AML-193 (cell line): ENCODE results near the gene TICAM2.

Experiments used
- DNase-seq, 2 experiments: peaks; one replicate each; lab custom pipeline; 2025; lab: John Stamatoyannopoulos, UW

TICAM2 gene

DNA sequence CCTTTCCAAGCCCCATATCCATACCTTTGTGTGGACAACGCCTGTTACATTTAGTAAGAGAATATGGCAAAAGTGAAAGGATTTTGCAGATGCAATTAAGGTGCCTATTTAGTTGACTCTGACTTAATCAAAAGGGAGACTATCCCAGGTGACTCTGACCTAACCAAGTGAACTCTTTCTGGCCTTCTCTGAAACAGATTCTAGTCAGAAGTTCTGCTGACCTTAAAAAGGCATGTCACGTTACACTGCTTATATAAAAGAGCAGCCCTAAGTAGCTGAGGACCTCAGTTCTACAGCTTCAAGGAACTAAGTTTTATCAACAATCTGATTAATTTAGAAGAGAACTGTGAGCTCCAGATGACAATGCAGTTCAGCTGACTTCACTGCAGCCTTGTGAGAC, 5.7 kb upstream of the TICAM2 start:
- no peak for DNase-seq

GRCh38 chr5:115605436-115605835, 3.2 kb upstream of the TICAM2 start:
- DNase-seq, result no peak

DNA sequence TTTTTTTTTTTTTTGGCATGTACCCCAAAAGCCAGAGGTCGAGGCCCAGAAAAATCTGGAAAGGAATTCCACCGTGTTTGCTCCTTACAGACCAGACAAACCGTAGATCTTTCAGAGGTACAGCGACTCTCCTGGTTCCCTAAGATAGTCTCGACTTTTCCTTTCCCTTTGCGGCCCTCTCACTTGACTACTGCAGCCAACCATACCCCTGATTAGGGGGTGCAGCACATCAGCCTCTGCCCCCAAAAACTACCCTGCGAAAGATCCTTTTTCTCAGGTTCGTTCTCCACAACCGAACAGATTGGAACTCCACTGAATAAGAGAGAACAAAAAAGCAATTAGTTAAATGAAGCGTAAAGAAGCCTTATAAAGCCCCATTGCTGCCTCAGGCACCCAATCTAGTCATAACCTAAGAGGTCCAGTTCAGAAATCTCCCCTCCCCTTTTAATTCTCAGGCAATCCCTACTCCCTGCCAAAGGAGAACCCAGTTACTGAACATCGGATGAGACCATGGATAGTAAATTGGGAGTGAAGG, 379 bp upstream of the TICAM2 start:
- DNase-seq, result no peak

DNA sequence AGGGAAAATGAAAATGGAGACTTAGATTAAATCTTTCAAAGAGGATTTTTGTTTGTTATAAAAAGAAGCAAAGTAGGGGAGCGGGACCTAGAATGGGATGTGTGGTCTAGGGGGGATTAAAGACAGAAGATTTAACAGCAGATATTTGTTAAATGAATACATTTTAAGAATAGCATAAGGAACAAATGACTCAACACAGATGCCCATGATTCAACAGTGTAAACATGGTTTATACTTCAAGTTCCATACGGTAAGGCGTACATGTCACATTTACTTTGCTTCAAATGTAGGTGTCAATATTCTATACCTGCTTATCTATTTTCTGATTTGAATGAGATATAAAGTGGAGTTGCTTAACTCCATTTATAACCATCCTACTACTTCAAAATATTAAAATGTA, 1.5 kb downstream of the TICAM2 start:
- no peak for DNase-seq

GRCh38 chr5:115599924-115600323, 2.4 kb downstream of the TICAM2 start:
- DNase-seq, result no peak

- peak; percentile 79 to 88 for DNase-seq
Observed at GRCh38 chr5:115599502-115599901, 2.8 kb downstream of the TICAM2 start.

GRCh38 chr5:115594128-115595047, 7.9 kb downstream of the TICAM2 start:
- DNase-seq, result no peak

DNA sequence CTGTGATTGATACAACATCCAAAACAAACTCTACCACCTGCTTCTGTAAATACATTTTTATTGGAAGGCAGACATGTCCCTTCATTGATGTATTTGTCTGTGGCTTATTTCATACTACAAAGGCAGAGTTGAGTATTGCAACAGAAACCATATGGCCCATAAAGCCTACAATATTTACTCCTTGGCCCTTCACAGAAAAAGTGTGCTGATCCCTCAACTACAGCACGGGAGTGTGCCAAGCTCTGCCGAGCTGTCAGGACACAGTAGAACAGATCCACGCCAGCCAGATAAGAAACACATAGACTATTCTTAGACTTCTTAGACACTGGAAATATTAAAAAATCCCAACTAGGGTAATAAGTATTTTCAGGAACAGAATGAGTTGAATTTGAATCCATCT, 13.2 kb downstream of the TICAM2 start:
- DNase-seq, result no peak

GRCh38 chr5:115588640-115589039, 13.6 kb downstream of the TICAM2 start:
- DNase-seq, result no peak

GRCh38 chr5:115586525-115587146, 15.6 kb downstream of the TICAM2 start:
- DNase-seq, result peak; percentile 40 to 45

DNA sequence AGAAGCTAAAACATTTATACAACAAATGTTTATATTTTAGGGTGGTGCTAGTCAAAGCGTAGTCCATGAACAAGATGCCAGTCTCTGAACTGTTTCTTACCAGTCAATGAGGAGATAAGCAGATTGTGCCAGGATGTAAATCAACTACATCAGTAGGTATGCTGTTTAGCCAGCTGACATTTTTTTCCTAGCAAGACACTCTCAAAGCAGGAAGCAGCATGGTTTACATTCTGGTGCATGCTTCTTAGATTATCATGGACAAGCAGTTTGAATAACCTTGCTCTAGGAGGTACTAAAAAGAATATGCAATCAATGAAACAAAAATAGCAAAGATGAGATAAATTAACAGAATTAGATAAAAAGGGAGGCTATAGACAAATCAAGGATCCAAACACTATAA, 17.0 kb downstream of the TICAM2 start:
- DNase-seq, result no peak

GRCh38 chr5:115584501-115584900, 17.8 kb downstream of the TICAM2 start:
- DNase-seq, result no peak

DNA sequence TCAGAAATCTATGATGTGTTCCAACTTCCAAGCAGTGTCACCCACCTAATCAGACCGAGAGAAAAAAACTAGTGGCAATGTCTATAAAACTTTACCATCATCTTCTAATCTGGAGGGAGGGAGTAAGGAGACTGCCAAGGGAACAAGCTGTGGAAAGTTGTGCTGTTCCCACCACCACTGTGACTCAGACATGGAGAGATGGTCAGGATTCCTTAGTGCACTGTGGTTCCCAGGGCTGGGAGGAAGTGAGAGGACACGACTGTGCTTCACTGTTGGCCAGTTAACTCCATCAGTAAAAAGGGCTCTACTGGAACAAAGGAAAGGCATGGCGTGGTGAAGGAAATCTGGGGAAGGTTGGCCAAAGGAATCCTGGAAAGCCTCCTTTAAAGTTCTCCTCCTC, 18.8 kb downstream of the TICAM2 start:
- no peak for DNase-seq

GRCh38 chr5:115580941-115581340, 21.3 kb downstream of the TICAM2 start:
- DNase-seq, result no peak

DNA sequence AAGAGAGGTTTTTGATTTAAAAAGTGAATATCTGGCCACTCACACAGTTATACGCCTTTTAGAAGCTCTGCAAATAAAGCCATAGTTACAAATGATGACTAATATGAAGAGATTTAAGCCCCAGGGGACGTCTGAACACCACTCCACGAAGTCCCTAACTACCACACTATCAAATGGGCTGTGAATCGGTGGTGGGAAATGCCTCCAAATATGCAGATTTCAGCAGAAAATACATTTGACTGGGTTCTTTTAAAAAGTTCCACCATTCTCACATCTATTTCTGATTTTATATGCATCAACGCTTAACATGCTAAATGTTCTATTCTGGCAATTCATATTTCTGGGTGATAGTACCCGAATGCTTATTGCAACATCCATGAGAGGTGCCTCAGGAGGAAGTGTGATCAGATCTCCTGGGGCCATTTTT, 22.5 kb downstream of the TICAM2 start:
- DNase-seq, result no peak

DNA sequence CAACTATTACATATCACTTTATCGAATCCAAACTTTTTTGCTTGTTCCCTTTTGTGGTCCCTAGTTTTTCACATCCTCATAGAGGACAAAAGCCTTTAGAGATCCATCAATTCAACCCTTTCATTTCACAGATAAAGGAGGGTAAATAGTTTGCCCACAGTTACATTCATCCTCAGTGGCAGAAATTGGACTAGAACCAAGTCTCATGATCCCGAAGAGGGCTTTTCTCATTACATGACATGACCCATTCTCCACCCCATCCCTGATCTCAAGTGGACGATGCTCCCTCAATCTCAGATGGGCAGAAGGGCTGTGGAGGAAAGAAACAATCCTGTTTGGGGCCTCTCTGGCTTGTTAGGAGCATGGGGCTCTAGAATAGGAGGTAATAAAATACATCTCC, 23.1 kb downstream of the TICAM2 start:
- DNase-seq, result no peak

GRCh38 chr5:115578657-115579056, 23.6 kb downstream of the TICAM2 start:
- DNase-seq, result no peak

DNA sequence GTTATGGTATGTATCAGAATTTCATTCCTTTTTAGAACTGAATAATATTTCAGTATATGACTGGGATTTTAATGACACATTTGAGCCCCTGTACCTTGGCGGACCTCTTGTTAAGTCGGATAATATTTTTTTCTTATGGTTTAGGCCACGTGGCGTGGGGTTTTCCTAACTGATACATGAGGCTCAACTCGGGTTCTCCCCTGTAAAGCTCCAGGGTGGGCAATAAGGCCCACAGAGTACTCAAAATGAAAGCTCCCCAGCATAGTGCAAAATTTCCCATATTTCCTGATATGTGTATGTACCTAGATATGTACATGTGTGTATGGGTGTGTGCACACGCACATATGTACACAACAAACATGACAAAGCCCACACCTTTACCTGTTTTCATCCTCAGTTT, 24.5 kb downstream of the TICAM2 start:
- no peak for DNase-seq

GRCh38 chr5:115577329-115577728, 24.9 kb downstream of the TICAM2 start:
- DNase-seq, result no peak

DNA sequence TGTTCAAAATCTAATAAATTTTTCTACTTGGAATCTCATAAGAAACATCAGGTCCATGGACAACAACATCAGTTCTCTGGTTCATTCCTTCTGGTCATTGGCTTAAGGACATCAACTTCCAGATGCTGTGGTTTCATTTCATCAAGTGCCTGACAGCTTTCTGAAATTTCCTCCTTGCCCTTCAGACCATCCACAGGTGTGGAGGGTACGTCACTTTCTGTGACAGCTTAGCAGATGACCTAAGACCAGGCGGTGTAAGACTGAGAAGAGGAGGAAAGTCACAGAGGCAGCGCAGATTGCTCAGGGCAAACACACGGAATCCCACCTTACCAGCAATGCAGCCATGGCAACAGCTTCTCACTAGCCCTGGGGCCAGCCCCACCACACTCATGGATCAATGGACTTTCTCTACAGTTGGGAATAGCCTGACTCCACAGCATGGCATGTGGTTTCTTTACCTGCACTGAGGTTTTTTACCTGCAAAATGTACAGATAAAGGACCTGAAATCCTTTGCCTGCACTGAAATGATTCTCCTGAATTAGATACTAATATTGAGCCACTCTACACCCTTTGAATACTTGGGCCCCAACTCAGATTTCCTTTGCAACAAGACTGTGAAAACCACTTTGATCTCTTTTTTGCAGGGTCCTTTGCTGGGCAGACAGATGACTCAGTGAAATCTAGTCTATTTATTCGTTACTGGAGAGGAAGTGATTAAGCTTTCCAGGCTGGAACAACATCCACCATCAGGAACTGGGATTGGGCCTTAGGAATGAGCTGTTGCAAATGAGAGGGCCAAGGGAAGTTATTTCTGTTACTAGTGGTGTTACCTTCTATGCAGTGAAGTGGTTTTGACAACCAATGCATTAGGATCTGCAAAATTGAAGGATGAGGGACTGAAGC, 26.9 kb downstream of the TICAM2 start:
- no peak for DNase-seq

- no peak for DNase-seq
Observed at GRCh38 chr5:115573133-115573532, 29.1 kb downstream of the TICAM2 start.

GRCh38 chr5:115571441-115571878, 30.8 kb downstream of the TICAM2 start:
- DNase-seq, result no peak
